GM18868 (cell line): ENCODE measurements around the gene FTO.
A peak's percentile ranks its signal among the peaks of the same experiment; 100 is the strongest.
"Not testable (repeated sequence)": the region's sequence is repeated elsewhere in the genome, so short reads cannot be mapped to it uniquely, and the experiment has no call there.

Experiments used
- ATAC-seq: cut with Tn5 transposase; IDR thresholded peaks from one replicate; pipeline ENCODE4 v1.9.1; 2021; ENCODE audit warnings: mild to moderate bottlenecking, moderate library complexity; ENCODE audit not compliant: unreplicated experiment

FTO gene

GRCh38 chr16:53703590-53704444 lies at the start of gene FTO, which contains the start of gene RPGRIP1L:
Gene FTO (plus strand): TSS chr16:53704156.
Gene RPGRIP1L (minus strand): TSS chr16:53703859. CDS start chr16:53700723, 3,136 bp downstream.
- ATAC-seq: peak; percentile 98

GRCh38 chr16:53654946-53655345 lies 49.0 kb upstream of the FTO start:
- no peak for ATAC-seq

DNA sequence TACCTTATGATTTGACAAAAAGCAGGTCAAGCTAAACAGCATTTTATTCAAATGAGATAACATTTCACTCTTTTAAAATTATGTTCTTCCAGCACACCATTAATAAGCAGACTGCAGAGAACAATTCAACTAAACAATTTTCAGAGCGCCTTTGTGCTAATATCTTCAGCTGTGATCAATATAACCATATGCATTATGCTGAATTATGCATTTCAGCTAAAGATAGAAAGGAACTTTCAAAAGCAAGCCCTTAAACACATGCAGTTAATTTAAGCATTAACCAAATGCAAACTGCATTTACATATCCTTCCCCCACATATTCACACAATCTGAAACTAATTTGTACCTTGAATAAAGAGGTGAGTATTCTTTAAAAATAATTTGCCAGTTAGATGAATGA lies 41.9 kb upstream of the FTO start:
- ATAC-seq: no peak

GRCh38 chr16:53664724-53665345 lies 39.1 kb upstream of the FTO start:
- ATAC-seq: peak; percentile 91

DNA sequence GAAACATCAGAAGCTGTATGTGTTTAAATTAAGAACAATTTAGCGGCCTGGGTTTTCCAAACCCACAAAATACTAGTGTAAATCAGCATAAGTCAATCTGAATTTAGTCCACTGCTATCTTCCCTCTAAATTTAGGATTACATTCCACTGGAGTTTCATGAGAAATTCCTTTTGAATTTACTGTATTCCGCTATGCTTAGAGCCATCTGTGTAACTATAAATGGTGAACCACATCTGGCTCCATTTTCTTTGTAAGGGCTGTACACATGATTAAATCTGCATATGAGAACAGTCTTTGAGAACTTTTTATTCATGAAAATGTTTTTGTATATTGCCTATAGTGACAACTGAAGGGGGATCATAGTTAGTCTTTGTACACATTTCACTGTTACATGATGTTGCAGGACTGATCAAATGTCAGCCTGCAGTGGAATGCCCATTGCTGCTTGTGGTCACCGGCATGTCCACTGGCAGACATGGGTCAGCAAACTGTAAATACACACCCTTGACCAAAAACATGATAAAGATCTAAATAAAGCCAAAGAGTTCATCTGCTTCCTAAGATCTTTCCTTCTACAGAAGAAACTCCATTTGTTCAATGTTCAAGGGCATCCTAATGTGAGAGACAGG lies 37.1 kb upstream of the FTO start:
- ATAC-seq: no peak

DNA sequence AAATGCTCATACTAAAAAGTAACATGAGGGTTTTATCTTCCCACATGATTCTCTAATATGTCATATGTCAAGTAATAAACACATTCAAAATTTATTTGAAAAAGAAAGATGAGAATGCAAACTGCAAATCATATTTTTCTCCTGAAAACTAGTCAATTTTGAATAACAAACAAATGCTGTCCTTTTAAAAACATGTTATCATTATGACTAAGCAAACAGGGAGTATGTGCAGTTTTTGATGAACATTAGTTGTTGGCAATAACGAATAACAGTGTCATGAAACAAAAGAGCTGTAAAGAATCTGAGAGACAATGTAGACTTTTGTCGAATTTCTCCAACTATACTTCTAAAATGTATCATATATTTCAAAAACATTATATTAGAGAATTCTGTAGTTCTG lies 35.1 kb upstream of the FTO start:
- no peak for ATAC-seq

DNA sequence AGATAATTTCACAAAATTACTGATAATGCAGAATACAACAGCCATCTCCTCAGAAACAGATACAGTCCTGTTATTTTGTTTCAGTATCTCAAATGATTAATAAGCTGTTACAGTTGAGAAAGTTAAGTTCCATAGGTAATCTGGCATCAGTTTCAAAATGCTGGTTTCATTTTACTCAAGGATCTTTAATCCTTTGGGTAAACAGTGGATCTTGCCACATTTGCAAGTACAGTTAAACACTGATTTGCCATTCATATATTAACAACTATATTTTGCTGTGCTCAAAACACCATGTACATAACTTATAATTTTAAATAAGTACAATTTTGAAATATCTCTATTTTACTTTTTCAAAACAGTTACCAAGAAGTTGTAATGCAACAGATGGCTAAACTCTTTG lies 31.5 kb upstream of the FTO start:
- no peak for ATAC-seq

GRCh38 chr16:53673189-53673588 lies 30.8 kb upstream of the FTO start:
- ATAC-seq: no peak

GRCh38 chr16:53678155-53678554 lies 25.8 kb upstream of the FTO start:
- ATAC-seq: no peak

GRCh38 chr16:53678756-53679343 lies 25.1 kb upstream of the FTO start:
- no peak for ATAC-seq

DNA sequence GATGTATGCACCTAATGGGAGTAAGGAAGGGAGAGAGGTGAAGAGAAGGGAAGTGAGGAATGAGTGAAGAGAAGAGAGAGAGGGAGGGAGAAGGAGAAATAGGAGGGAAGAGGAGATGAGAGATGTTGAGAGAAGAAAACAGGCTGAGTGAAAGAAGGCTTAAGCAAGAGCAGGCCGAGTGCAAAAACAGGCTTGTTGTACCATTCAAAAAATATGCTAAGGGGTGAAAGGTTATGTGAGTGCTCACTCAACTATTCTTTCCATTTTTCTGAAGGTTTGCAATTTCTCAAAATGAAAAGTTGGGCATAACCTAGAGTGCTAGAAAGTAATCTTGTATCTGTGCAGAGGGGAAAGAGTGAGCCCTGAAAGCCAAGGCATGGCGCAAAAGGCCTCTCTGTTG lies 23.2 kb upstream of the FTO start:
- no peak for ATAC-seq

DNA sequence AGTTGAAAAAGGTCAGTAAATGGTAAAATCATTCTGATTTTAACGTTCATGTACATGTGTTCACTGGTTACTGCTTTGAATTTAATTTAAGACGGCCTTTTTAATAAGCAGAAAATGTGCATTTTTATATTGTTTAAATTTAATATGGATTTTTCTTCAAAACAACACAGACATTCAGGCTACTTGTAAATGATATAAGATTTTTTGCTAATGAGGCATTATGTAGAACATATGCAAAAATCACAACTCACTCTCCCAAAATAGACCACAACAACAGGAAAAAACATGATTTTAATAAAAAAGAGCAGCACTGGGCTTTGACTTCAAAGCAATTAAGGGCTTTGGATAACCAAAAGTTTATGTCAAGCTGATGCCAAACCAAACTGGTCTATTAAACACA lies 22.6 kb upstream of the FTO start:
- ATAC-seq: no peak

DNA sequence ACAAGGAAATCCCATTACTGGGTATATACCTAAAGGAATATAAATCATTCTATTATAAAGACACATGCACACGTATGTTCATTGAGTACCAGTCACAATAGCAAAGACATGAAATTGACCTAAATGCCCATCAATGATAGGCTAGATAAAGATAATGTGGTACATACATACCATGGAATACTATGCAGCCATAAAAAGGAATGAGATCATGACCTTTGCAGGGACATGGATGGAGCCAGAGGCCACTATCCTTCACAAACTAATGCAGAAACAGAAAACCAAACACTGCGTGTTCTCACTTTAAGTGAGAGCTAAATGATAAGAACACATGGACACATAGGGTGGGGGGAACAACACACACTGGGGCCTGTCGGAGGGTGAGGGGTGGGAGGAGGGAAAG lies 18.6 kb upstream of the FTO start:
- not testable (repeated sequence) for ATAC-seq

DNA sequence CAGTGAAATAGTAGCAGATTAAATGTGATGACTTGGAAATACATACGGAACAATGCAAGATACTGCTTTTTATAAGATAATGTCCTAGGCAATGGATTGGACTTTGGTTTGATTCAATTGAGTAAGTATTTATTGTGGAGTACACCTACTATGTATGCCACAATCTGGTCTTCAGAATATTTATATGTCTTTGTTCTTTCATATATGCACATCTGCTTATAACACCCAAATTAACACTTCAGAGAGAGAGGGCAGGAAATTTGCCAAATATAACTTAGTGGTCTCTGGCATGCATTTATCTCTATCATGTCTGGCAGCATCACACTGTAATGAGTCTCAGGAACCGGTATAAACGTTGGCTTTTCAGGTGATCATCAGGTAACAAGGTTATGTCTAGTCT lies 17.2 kb upstream of the FTO start:
- no peak for ATAC-seq

- no peak for ATAC-seq
Measured at GRCh38 chr16:53689636-53690035, 14.3 kb upstream of the FTO start.

DNA sequence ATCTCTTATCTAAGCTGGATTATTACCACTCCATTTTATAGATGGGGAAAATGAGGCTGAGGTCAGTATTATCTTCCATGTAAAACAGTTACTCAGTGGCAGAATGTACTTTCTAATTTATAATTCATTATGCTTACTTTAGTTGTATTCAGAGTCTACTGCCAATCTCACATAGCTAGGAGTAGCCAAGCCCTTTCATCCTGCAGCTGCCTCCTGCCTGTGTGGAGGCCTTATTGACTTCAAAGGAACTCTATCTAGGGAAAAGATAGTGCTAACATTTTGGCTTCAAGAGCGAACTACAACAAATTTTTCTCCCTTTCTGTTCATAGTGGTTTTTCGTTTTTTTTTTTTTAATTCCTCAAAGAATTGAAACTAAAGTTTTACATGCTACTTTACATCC lies 13.2 kb upstream of the FTO start:
- ATAC-seq: no peak

DNA sequence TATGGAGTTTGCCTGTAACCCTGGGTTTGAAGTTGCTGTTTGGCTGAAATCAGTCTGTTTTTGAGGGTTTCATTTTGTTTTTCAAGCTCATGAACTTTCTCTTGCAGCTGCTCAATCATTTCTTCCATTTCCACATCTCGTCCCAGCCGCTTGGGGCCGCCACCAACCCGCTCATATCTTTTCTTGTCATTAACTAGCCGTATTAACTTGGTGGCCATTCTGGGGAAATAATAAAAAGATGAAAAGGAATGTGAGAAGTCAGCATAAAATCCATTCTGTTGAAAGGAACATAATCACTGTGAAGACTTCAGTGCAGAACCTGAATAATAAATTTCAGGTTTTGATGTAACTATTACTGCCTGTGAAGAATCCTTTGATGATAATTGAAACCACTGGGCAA lies 11.8 kb upstream of the FTO start:
- ATAC-seq: no peak

DNA sequence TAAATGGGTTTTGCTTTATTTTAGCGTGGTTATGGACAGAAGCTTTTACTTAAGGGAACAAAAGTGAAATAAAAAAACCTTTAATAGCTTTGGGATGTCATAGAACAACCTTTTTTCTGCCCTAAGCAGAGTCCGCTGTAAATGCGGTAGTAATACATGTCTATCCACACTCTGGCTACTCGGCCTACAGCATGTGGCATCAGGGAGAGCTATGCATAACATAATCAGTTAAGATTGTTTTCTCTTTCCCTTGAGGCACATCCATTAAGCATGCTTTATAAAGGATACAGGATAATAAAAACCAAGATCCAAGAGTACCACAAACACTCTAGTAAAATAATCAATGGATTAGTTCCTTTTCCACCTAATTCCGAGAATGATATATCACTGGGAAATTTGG lies 10.6 kb upstream of the FTO start:
- no peak for ATAC-seq

- no peak for ATAC-seq
Measured at GRCh38 chr16:53695070-53695469, 8.9 kb upstream of the FTO start.

DNA sequence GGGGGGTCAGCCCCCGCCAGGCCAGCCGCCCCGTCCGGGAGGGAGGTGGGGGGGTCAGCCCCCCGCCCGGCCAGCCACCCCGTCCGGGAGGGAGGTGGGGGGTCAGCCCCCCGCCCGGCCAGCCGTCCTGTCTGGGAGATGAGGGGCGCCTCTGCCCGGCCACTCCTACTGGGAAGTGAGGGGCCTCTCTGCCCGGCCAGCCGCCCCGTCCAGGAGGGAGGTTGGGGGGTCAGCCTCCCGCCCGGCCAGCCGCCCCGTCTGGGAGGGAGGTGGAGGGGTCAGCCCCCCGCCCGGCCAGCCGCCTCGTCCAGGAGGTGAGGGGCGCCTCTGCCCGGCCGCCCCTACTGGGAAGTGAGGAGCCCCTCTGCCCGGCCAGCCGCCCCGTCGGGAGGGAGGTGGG lies 5.7 kb upstream of the FTO start:
- ATAC-seq: not testable (repeated sequence)

DNA sequence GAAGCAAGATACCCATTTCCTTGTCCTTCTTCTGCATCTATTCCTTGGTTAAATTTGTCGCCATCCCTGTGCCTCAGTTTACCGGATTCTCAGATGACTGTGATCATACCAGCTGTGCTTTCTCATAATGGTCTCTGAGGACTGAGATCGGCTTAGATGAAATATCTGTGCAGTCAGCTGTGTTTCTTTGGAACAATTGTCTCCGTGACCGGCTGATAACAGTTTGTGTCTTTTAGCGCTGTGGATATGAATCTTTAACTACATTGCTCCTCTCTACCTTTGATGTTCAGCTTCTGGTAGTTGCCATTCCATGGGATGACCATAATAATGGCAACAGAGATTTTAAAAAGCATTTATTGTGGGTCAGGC lies 473 bp downstream of the FTO start:
- ATAC-seq: no peak

- ATAC-seq: no peak
Measured at GRCh38 chr16:53707671-53708070, 3.7 kb downstream of the FTO start.
